Ramos (cell line): ENCODE data around the gene FLRT2.

Source experiments
- in situ Hi-C: fragments of 300-500 bp; cut with MboI; formaldehyde crosslinking; loops from one replicate; pipeline ENCODE4 v1.14.3; 2022; ENCODE audit warnings: low sequenced_read_pairs; ENCODE audit not compliant: unreplicated experiment

The FLRT2 gene

DNA sequence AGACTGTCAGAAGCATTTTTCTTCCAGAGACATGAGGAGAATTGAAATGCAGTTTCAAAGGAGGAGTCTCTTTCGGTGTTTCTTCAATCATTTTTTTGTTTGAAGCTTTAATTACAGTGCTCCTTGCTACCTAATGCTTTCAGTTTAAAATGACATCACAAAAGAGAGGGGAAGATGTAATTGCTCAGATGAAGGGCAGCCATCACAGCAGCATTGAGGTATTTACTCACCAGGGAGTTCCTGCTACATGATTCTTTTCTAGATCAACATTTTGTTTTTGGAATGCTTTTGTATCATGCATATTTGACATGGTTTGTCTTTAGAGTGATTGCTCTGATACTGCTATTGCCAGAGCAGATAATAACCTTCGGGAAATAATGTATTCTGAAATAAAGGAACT is 28.6 kb downstream of the FLRT2 start:
- in situ Hi-C loops: no loop called here

DNA sequence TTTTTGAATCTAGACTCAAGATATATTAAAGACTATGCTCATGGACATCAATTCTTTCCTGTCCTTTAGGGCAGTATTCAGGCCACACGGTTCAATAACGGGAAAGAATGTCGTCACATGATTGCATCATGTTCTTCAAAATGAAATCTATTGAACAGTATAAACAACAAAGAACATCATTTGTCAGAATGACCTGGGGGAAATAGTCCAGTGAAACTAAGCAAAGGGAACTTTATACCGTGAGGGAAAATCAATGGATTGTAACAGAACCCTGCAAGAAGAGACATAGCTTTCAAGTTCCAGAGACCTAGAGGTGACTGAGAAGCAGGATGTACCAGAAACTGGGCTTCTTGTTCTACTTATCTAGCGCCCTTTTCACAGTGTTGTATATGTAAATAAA is 32.7 kb downstream of the FLRT2 start:
- in situ Hi-C loops: no loop called here

DNA sequence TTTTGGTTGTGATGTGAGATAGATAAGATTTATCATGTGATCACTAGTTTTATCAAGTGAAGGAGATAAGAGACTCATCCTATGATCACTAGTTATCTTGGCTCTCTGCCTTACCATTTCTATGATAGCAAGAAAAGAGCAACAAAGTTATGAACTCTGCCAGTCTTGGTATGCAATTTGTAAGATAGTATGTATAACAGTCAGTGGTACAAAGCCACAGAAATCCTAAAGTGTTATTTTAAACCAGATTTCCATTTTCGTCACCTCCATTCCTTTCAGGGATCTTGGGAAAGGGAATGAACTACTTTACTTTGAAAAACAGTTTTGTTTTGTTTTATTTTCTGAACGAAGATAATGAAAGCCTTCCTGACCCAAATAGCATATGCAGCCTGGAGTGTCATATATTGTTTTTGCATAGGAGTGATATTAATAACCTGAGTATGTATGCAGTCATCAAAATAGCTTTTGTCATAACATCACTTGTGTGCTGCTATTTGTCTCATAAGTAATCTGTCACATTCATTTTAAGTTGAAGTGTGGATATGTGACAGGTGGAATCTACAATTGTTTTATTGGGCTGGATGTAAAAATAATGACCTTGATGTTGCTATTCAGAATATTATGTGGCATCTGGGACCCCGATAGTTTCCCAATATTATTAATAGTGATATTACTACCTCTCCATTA is 35.0 kb downstream of the FLRT2 start:
- in situ Hi-C loops: no loop called here

DNA sequence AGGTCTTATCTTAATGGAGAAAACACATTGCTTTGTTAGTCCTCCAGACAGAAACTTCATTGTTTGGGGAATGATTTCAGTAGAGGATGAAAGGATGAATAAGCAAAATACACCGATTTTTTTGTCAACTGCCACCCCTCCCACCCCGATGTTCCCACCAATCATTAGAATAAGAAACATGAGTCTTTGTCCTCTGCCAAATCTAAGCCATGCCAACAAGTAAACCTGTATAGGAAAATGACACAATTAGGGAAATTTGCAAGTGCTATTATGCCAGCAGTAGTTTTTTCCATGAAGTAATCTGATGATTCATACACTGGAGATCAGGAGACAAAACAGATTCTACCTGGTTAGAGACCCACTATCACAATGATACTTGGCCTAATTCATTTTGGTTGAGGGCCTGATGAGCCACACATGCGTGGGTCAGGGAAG is 35.9 kb downstream of the FLRT2 start:
- in situ Hi-C loops: no loop called here

DNA sequence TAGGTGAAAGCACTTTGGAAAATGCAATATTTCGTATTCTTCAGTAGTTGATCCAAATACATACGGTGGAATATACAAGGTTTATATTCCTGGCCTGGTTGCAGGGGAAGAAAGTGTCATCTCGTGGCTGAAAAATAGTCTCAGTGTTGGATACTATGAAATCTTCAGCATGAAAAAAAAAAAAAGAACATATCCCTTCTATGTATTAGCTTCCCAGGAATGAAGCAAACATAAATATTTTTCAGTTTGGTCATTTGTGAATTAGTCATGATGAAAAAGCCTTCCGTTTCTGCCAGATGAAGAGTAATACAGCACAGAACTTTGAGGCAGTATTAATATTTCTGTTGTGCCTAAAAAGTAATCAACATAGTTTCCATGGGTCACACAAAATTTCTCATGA is 36.7 kb downstream of the FLRT2 start:
- in situ Hi-C loops: no loop called here

DNA sequence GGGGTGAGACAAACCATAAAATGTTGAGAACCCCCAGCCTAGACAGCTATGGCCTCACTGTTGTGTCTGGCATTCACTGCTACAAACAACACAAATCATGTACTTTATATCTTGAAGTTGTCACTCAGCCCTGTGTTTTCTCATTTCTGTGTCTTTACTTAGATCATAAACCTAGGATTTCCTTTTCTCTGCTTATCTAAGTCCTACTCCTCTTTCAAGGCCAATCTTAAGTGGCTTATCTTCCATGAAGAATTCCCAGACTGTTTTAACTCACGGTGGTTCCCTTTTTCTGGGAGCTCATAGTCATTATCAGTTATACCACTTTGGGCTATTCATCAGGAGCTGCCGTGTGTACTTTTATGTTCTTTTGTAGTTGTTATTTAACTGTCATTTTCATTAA is 42.1 kb downstream of the FLRT2 start:
- in situ Hi-C loops: no loop called here

DNA sequence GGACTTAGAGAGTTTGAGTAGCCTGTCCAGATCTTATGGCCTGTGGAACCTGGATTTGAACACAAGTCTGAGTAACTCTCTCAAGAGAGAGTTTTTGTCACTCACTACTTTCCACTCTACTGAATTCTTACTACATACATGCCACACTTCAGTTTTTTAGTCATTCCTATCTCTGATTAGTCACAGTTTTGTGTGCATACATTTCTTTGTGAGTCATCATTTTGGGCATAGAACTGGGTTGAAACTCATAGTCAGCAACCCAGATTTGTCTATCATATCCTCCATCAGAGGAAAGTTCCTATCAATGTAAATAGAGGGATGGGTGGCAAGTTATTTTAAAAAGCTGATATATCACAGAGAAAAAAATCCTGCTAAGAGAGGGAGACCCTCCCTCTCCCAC is 42.9 kb downstream of the FLRT2 start:
- in situ Hi-C loops: no loop called here

DNA sequence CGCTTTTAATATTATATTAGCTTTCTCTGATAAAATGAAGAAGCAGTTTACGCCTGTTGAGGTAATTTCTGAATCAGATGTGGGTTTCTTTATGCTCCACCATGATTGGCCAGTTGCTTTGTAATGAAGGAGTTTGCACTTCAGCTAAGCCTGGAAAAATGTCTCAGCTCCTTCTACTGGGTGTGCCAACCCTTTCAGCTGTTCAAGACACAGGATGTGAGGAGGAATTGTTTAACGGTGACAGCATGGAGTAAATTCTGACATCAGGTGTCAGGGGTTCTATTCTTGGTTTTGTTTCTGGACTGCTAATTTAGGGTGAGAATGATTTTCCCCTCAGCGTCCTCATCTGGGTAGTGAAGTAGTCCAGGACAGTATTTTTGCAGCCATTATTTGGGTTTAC is 43.5 kb downstream of the FLRT2 start:
- in situ Hi-C loops: no loop called here

DNA sequence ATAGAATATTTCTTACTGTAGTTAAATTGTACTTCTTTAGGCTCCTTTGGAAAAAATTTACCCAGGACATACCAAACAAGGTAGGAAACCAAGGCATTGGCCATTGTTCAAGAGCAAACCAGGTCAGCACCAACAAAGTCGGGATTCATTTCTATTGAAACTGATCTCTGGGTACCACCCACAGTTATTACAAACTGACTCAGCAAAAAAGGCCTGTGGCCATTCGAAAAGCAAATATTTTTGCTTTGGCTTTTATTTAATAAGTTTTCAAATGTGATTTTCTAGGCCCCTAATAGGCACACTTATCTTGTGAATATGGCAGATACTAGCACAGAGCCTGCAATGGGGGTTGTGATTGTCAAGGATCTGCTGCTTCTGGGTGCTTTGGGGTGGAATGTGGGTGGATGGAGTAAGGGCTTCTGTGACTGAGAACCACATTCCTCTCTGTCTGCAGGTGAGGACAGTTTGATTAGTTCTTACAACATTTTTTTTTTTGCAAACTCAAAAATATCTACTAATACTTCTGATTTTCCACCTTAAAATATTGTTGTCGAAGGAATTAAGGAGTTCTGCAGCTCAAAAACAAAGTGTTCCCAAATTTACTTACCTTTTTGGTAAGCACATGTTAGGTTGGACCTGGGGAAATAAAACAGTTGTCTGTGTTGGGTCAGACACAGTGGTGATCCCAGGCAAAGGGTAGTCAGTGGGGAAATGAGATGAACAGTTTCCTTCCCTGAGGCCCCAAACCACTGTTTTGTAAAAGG is 45.1 kb downstream of the FLRT2 start:
- in situ Hi-C loops: no loop called here

DNA sequence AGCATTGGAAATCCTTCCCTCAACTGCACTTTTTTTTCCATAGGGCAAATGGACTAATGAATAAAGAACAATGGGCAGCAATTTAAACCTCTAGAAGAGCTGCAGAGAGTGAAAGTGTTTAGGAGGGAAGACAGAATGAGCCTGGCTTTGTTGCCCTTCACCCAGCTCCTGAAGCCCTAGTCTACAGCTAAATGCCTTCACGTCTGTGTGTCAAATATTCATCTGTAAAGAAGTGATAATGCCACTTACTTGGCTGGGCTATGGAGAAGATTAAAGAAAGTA is 45.6 kb downstream of the FLRT2 start:
- in situ Hi-C loops: no loop called here

DNA sequence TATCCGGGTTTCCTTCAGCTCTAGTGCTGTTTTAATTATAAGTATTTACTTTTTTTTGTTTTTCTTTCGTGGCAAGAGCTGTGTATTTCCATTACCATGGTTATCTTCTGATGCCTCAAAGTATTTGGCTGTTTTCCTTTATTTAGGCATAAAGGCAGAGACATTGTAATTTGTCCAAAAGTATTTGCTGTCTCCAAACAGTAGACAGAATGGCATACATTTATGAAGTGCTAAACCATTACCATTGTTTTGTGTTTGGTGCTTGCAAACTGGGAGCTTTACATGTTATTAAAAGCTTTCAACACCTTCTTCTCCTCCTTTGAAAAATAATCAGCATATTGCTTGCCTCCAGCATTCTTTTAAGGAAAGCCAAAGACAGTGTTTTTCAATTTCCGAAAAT is 46.3 kb downstream of the FLRT2 start:
- in situ Hi-C loops: no loop called here

DNA sequence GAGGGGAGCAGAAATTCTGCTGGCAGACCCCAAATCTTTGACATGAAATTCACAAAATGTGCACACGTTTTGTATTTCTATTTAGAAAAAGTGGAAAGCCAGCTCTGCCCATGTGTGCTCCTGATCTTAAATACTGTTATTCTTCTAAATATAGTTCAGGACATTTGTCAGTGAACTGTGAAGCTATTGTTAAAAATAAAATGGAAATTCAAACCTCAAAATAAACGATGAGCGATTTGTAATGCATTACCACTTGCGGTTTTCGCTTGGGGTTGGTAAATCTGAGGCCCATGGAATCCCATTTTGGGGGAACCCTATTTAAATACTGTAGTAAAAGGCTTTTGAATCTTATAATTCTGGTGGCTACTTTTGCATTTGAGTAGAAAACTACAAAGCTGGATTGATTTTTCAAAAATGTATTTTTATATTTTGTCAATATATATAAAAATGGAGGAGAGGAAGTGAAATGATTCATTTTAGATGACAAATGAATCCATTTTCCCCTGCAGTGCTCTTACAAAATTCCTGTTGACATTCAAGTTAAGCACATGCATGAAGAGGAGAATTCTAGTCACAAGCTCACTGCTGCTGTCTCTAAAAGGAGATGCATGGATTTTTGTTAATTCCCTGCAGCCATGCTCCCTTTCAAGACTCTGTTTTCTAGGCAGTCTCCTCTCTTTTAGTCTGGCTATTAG is 47.1 kb downstream of the FLRT2 start:
- in situ Hi-C loops: no loop called here

DNA sequence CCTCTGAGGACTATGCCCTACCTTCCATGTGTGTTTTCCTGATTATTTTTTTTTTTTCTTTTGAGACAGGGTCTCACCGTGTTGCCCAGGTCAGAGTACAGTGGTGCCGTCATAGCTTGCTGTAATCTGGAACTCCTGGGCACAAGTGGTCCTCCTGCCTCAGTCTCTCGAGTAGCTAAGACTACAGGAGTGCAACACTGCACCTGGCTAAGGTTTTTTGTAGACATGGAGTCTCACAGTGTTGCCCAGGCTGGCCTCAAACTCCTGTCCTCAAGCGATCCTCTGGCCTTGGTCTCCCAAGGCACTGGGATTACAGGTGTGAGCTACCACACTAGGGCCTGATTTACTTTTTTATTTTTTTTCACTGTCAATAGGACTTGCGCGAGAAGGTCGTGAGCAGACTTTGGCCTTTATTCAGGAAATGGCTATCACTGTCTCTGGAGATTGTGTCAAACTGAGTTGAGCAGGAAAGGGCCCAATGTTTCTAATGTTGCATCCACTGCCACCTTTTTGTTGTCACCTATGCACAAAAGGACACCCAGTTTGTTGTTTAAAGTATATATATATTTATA is 47.7 kb downstream of the FLRT2 start:
- in situ Hi-C loops: no loop called here

DNA sequence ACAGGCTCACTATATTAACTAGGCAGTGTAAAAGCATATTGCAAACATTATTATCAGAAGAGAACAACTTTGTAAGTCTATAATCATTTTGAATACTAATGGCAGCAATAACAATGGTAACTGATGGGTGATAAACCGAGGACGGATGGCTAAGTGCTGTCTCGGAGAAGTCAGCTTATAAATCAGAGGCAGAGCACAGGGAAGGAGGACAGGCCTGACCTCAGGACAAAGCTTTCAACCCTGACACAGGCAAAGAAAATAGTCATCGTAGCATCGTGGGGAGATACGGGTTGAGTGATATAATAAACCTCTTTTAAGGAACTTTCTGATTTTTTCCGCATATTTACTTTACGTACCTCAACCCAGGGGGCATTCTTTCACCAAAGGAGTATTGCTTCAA is 48.4 kb downstream of the FLRT2 start:
- in situ Hi-C loops: no loop called here

DNA sequence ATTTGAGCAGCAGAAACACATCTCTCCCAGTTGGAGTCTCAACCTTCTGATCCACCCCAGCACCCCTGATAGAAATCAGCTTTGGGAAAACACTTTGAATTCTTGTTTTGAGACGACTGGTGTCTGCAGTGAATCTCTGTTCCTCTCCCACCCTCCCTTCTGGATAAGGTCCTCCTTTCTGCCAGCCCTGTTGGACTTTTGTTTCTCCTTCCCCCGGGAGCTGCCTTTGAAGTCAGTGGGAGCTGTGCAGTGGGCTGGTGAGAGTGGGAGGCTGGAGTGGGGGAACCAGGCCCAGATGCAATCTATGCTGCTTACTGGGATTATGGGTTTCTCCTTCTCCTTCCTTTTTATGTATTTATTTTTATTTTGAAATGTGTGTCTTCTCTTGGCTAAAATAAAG is 49.0 kb downstream of the FLRT2 start:
- in situ Hi-C loops: no loop called here

DNA sequence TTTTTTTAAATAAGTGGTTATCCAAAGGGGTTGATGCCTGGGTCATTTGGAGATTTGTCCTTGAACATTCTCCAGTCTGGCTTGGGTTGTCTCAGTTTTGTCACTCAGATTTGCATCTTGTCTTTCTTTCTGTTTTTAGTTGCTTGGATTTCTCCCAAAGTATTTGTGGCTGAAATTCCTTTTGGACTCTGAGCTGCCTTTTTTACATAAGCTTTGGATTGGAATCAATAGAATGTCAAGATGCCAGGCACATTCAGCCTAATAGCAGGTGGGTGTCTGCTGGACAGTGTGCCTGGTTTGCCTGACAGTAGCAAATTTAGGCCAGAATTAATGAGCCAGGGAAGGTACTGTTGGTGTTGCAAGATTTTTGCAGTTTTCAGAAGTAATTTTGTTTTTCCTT is 50.0 kb downstream of the FLRT2 start:
- in situ Hi-C loops: no loop called here

DNA sequence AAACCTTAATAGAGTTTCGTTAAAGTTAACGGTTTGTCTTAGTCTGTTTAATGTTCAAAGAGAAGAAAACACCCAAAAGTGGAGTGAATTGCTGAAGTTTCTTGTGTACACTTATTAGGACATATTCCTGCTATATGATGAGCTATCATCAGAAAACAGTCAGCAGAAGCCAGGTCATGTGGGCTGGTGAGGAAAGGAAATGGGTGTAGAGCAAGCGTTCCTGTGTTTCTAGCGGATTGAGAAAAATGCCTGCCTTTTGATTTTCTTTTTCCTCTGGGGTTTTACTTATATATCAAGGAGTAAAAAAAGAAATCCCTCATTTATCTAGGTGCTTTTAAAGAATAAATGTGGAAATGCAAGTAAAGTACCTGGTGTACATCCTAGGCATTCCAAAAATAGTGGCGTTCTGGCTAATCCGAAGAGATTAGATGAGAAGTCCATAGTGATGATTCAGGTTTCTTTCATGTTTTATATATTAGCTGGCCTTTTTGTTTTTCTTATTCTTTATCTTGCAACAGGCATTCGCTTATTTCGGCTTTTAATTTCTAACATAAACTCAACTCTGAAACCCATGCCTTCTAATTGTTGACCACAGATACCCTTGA is 50.7 kb downstream of the FLRT2 start:
- in situ Hi-C loops: no loop called here

DNA sequence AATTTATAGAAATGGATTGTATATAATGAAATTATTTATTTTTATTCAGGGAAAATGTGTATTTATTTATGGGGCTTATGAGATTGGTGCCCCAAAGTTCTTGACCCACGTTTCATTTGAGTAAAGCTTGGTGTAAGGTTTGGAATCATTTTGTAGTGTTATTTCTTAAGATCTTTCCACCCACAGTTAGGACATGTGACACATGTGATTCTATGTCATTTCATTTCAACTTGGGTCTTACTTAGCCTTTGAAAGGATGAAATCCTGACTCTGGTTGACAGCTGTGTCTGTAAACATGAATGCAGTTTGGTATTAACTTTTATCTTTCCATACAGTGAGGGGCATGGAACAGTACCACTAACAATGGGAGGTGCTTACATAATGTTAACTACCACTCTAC is 51.7 kb downstream of the FLRT2 start:
- in situ Hi-C loops: no loop called here

DNA sequence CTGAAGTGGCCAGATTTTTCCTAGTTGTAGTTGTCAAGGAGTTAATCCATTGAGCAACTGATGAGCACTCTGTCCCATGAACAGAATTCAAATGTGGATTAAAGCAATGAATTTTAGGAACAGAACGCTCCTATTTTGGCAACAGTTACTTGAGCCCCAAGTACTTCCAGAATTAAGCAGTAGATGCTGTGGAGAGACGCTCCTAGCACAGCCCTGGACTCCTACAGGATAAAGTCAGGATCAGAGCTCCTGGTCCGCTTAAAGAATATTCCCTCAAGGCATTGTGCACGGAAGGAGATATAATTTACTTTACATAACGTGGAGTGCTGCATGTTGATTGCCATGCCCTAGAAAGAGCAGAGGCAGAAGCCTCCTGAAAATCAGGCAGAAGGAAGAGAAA is 53.4 kb downstream of the FLRT2 start:
- in situ Hi-C loops: no loop called here

DNA sequence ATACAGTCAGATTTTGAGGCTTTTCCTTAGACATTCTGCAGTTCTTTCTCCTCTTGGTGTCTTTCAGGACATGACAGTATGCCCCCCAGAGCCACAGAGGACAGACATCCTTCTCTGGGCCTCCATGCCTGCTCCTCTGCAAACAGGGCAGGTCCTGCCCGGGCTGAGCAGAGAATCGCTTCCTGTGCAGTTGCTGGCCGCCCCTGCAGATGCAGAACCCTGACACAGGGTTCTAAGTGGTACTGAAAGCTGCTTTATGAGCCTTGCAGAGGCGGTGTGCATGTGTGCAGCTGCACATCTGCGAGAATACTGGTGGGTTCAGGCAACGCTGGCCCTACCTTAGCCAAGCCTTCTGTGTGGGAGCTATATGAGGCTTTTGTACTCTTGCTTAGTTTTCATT is 54.5 kb downstream of the FLRT2 start:
- in situ Hi-C loops: no loop called here

DNA sequence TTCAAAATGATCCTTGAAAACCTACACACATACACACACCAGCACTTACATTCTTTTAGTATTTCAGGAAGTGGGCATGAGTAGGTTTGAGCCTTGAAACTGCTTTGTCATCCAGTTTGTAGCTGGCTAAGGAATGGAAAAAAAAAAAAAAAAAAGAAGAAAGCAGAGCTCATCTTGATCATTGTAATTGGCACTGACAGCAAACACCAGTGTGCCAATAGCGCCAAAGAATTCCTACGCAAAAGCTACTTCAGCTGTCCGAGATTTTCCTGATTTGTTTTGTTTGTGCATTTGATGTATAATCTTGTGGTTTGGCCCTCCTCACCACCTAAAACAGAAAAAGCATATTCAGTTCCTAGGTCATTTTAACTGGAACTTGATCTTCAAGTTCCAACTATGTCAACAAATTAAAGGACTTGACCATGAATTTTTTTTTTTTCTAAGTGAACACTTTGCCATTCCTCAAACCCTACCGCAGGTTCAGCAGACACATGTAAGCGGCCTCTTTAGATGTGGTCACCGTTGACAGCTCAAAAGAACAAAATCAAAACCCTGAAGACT is 57.3 kb downstream of the FLRT2 start:
- in situ Hi-C loops: no loop called here
